Thoracic aorta (tissue), 2 donors: ENCODE data around the gene ADGRA1. TPM values are rescaled to one million over a fixed set of nuclear protein-coding genes. Genes with fewer than 3 reads are reported as not detected.

Experiments used
- ATAC-seq: fragments of 150-250 bp; one replicate; pipeline ENCODE4 v1.8.0; 2017; ENCODE audit warnings: low read depth; ENCODE audit not compliant: insufficient number of reproducible peaks, low FRiP score
- DNase-seq: peaks from one replicate; pipeline ENCODE4 v3.0.0-alpha.2; 2020; ENCODE audit warnings: low spot score
- H3K27ac ChIP-seq, 2 donors: fragments of 200-600 bp; sonication (generic); 1 replicate in 1 of 2; 2 replicates in 1 of 2; pipeline ENCODE4 v1.5.1; 2016; ENCODE audit warnings: mild to moderate bottlenecking in 2 of 2, moderate library complexity in 2 of 2
- H3K27me3 ChIP-seq: fragments of 200-600 bp; sonication (generic); replicated peaks from 2 replicates; pipeline ENCODE4 v1.6.0; 2016; ENCODE audit warnings: mild to moderate bottlenecking; ENCODE audit not compliant: insufficient read depth
- H3K36me3 ChIP-seq: fragments of 200-600 bp; sonication (generic); one replicate; pipeline ENCODE4 v1.5.1; 2016
- H3K4me1 ChIP-seq, 2 donors: fragments of 200-600 bp; sonication (generic); 1 replicate in 1 of 2; 2 replicates in 1 of 2; pipeline versions ENCODE4 v1.5.1 to v1.6.0; 2016; ENCODE audit warnings: low read depth in 2 of 2, mild to moderate bottlenecking in 1 of 2; ENCODE audit not compliant: control insufficient read depth in 1 of 2
- H3K4me3 ChIP-seq: fragments of 200-600 bp; sonication (generic); 2 replicates; pipeline ENCODE4 v1.5.1; 2016; ENCODE audit warnings: mild to moderate bottlenecking
- H3K9me3 ChIP-seq: fragments of 200-600 bp; sonication (generic); 2 replicates; pipeline ENCODE4 v1.5.1; 2016
- total RNA-seq, 2 donors: library from RNA; depleted of rRNA; stranded (reverse); fragments of >200 nt; gene quantifications; one replicate each; pipeline versions ENCODE4 v1.1.0 to v1.2.3, GENCODE V29; 2016
- TF ChIP-seq, protein P1 (sequence below): fragments of 200-600 bp; sonication (generic); IDR thresholded peaks from one replicate; pipeline ENCODE4 v1.5.1; 2019; ENCODE audit warnings: antibody characterized with exemption

ADGRA1 gene
- total RNA-seq, 2 donors from 2014 or later = not detected

DNA sequence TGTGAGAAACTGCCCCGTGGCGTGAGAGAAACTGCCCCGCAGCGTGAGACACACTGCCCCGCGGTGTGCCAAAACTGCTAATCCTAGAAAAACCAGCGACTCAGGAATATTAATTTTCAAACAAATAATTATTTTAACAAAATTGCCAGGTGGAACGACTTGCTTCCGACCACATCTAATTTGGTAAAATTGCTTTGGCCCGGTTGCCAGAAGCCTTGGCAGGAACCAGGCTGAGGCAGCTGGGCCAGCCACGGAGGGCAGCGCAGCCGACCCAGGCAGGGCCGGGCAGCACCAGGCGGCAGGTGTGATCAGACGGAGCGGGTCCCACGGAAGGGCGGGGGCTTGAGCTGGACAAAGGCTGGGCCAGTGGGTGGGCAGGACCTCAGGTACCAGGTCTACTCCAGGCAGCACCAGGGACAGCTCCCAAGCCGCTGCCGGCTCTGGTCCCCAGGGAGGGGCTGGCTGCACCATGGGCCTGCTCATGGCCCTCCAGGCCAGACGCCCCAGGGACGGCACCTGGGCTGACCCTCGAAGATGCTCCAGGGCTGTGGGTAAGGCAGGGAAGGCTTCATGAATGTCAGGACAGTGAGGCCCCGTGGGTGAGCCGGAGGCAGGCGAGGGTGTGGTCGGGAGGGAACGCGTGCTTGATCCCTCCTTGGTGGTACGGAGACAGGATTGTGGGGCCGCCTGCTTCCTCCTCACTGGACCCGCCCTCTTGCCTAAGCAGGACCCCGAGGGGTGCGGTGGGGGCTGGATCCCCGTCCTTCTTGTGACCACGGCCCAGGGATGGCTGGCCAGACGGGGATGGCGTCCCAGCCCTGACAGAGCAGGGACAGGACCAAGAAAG lies 7.7 kb upstream of the ADGRA1 start:
- Histone ChIP-seq H3K27ac (no peak overlapping the region), H3K9me3 (no peaks in the 10 kb centered on the region), H3K36me3 (no peaks in the 10 kb centered on the region), H3K4me3 (no peak overlapping the region), H3K4me1 (no peaks in the 10 kb centered on the region), H3K27me3 (no peaks in the 10 kb centered on the region)
- TF ChIP-seq, protein P1, sequence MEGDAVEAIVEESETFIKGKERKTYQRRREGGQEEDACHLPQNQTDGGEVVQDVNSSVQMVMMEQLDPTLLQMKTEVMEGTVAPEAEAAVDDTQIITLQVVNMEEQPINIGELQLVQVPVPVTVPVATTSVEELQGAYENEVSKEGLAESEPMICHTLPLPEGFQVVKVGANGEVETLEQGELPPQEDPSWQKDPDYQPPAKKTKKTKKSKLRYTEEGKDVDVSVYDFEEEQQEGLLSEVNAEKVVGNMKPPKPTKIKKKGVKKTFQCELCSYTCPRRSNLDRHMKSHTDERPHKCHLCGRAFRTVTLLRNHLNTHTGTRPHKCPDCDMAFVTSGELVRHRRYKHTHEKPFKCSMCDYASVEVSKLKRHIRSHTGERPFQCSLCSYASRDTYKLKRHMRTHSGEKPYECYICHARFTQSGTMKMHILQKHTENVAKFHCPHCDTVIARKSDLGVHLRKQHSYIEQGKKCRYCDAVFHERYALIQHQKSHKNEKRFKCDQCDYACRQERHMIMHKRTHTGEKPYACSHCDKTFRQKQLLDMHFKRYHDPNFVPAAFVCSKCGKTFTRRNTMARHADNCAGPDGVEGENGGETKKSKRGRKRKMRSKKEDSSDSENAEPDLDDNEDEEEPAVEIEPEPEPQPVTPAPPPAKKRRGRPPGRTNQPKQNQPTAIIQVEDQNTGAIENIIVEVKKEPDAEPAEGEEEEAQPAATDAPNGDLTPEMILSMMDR = no peak
- DNase-seq (no peak), ATAC-seq (no peak)

DNA sequence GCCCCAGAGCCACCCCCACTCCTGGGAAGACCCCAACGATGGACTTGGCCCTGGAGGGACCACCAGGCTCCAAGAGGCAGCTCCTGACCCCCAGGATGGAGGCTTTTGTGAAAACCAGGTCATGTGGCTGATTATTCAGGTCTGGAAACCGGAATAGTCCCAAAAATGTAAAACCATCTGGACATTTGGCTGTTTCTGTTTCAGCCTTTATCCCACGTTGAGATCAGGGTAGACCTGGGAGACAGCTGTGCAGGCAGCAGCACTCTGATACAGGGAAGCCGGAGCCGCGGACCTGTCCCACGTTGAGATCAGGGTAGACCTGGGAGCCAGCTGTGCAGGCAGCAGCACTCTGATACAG lies 7.1 kb upstream of the ADGRA1 start:
- Histone ChIP-seq H3K27me3 (no peaks in the 10 kb centered on the region), H3K27ac (no peak overlapping the region), H3K4me3 (no peak overlapping the region), H3K4me1 (no peaks in the 10 kb centered on the region), H3K36me3 (no peaks in the 10 kb centered on the region), H3K9me3 (no peaks in the 10 kb centered on the region)
- DNase-seq (no peak), ATAC-seq (no peak)
- TF ChIP-seq, protein P1 = no peak

DNA sequence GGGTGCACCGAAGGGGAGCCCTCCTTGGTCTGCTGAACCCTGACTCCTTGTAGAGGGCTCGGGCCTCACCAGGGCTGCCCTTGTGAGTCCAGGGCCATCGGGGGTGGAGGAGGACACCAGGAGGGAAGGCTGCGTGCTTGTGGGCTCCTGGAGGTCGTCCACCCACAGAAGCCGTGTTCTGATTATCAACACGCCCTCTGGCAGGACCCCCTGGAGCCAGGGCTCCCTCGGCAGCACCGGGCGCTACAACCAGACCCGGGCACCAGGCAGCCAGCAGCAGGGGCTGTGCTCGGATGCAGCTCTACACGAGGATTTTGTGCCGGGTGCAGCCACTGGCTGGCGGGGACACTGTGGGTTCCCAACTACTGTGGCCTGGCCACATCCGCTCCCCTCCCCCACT lies 6.1 kb upstream of the ADGRA1 start:
- Histone ChIP-seq H3K4me3 (no peak overlapping the region), H3K9me3 (no peaks in the 10 kb centered on the region), H3K36me3 (no peaks in the 10 kb centered on the region), H3K27ac (no peak overlapping the region), H3K27me3 (no peaks in the 10 kb centered on the region), H3K4me1 (no peaks in the 10 kb centered on the region)
- DNase-seq (no peak), ATAC-seq (no peak)
- TF ChIP-seq, protein P1 = no peak

DNA sequence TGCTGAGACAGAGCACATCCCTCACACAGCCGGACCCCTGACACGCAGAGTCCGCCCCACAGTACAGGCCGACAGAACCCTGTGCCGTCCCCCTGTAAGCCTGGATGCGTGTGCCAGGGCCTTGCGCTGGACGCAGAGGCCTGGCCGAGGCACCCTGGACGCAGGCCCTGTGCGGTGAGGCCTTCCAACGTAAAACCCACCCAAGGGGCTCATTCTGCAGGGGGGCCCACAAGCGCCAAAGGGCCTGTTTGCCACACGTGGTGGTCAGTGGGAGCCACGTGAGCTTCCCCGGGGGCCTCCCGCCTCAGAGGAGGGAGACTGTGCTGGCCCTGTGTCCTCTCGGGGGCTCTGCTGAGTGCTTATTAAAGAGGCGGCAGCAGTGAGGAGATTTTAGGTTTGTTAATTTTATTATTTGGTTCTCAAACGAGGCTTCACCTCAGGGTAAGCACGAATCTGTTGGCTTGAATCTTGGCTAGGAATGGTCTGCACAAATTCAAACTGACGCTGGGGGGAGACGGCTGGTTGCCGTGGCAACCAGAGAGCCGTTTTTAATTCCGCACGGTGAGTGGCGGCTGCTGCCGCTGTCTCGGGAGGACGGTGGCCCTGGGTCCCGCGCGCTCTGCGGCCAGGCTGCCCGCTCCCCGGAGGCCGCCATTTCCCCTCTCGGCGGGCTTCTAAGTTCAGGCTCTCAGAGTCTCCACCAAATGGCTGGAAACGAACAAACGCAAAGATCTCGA lies 4.9 kb upstream of the ADGRA1 start:
- DNase-seq (no peak), ATAC-seq (no peak)
- TF ChIP-seq, protein P1 = no peak
- H3K27me3 ChIP-seq = no peaks in the 10 kb centered on the region
- no peak overlapping the region for H3K4me3 ChIP-seq
- H3K4me1 ChIP-seq = peaks cover 0 to 6% of the 10 kb centered on the region in 2 donors
- no peaks in the 10 kb centered on the region for H3K9me3 ChIP-seq
- H3K27ac ChIP-seq = no peak overlapping the region
- H3K36me3 ChIP-seq = no peaks in the 10 kb centered on the region

DNA sequence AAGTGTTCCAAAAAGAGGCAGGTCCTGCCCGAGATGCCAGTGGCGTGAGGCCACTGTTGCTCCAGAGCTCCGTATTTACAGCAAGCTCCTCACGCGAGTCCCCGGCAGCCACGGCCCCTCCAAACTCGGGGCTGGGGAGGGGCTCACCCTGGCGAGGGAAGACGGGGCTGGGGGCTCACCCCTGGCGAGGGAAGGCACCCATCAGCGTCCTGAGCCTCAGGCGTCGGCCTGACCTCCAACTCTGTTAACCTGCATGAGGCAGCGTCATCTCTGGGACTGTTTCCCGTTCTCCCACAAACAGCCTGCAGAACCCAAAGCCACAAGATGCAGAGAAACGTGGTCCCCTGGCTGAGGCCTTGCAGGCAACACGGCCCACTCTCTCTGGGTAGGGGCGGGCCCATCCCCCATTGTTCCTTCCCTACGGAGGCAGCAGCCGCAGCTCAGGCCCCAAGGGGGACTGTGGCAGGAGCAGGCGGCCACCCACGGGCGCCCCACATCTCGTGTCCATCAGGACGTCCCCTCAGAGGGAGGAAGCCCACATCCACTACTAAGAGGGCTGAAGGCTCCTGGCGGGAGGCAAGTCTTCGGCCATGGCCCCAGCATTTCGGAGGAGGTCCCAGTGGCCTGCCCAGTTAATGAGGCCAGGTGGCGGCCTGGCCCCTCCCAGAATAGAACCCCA lies 4.2 kb upstream of the ADGRA1 start:
- no peaks in the 10 kb centered on the region for H3K9me3 ChIP-seq
- TF ChIP-seq, protein P1 = no peak
- no peak overlapping the region for H3K27ac ChIP-seq
- ATAC-seq = no peak
- peaks cover 0 to 12% of the 10 kb centered on the region in 2 donors for H3K4me1 ChIP-seq
- no peak for DNase-seq
- H3K4me3 ChIP-seq = no peak overlapping the region
- H3K36me3 ChIP-seq = no peaks in the 10 kb centered on the region
- H3K27me3 ChIP-seq = no peaks in the 10 kb centered on the region
